ENCODE data around the gene PDE9A.

Gene PDE9A

DNA sequence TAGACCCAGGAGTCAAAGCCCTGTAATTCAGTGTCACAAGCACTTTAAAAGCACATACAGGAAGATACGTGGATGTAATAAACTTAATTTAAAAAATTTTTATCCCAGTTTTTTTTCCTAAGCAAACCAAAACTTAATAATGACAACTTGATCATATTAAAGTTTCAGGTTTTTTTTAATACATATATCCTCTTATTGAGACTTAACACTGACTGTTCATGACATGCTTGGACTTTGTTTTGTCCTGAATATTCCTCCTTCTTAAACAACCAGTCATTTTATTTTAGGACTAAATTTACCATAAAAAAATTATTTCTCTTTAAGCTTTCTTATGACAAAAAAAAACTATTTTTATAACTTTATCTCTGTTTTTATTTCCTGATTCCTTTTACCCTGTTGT is 161.8 kb downstream of the PDE9A start:
- no peak for DNase-seq (ENCODE audit: low read depth in 2 of 3, low spot score in 1 of 3)

DNA sequence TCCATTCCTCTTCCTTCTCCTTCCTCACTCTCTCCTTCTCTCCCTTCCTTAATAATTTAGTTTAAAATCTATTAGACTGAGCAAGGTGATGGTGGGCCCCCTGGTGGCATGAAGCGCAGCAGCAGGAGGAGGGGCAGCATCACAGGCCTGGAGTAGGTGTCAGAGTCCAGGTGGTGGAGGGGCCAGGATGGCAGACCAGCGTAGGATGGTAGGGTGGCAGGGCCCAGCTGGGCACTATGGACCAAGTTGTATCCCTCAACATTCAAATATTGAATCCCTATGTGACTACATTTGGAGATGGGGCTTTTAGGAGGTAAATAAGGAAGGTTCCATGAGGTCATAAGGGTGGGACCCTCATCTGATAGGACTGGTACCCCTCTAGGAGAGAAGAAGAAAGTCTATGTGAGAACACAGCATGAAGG is 164.9 kb downstream of the PDE9A start:
- DNase-seq (ENCODE audit: low read depth in 2 of 3, low spot score in 1 of 3) = peak in 2 of 3 donors; percentile 54 to 62

DNA sequence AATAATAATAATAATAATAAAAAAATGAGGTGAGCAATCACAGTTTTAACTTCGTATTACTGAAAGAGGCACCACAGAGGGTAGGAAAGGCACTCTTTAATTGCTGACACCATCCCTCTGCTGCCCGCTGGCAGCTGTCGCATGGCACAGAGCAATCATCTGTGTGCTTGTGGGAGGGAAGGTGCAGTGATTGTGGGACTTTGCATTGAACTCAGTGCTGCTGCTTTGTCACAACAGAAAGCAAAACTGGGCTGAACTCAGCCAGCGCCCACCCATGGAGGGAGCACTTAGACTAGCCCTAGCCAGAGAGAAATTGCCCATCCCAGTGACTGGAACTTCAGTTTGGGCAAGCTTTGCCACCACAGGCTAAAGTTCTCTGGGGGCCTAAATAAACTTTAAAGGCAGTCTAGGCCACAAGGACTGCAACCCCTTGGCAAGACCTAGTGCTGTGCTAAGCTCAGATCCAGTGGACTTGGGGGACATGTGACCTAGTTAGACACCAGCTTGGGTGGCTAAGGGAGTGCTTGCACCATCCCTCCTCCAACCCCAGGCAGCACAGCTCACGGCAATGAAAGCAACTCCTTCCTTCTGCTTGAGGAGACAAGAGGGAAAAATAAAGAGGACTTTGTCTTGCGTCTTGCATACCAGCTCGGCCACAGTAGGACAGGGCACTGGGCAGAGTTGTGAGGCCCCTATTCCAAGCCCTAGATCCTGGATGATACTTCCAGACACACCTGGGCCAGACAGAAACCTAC is 166.6 kb downstream of the PDE9A start:
- DNase-seq (ENCODE audit: low read depth in 2 of 3, low spot score in 1 of 3) = no peak

DNA sequence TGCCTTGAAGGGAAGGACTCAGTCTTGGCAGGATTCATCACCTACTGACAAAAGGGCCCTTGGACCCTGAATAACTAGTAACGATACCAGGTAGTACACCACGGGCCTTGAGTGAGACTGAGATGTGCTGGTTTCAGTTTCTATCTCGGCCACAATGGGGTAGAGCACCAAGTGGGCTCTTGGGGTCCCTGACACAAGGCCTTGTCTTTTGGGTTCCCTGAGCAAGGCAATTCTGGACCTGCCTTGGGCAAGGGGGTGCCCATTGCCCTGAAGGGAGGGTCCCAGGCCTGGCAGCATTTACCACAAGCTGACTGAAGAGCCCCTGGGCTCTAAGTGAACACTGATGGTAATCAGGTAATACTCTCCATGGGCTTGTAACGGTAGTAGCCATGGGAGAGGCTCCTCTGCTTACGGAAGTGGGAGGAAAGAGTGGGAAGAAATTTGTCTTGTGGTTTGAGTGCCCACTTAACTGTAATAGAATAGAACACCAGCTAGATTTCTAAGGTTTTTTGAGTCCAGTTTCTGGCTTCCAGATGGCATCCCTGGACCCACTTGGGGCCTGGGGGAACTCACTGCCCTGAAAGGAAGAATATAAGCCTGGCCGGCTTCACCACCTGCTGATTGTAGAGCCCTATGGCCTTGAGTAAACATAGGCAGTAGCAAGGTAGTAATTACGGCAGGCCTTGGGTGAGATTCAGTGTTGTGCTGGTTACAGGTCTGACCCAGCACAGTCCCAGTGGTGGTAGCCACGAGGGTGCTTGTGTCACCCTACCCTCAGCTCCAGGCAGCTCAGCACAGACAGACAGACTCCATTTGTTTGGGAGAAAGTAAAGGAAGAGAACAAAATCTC is 167.4 kb downstream of the PDE9A start:
- no peak for DNase-seq (ENCODE audit: low read depth in 2 of 3, low spot score in 1 of 3)

Measured in stimulated activated CD4-positive, alpha-beta T cell treated with anti-CD3 and anti-CD28 coated beads, Interleukin-12 subunit alpha, Interleukin-12 subunit beta, amount 100 ng/mL, for 48 hours (primary cell).